C4-2B (cell line): Measurements from ENCODE around the gene ZNF473.

ENCODE experiments used
- ZFX ChIP-seq: fragments of 450-650 bp; IDR thresholded peaks from 2 replicates; pipeline ENCODE4 v1.6.1; 2017
- TF ChIP-seq, protein P1 (sequence below): fragments of 450-650 bp; conservative IDR thresholded peaks from 2 replicates; pipeline ENCODE4 v1.5.1; 2017; ENCODE audit warnings: mild to moderate bottlenecking

DNA sequence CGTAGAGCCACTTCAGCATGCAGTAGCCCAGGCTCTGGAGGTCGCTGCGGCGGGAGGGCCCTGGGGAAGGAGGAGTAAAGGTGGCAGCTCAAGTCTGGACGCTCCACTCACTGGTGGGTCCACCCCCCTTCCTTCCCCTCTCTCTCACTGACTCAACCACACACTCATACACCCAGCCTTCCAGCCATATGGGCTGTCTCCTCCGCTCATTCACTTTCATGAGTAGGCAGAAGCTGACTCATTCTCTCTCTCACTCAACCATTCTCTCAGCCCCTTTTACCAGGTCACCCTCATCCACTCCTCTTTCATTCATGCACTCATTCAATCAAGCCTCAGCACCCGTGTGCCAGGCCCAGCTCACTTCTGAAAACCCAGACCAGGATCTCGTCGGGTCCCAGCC lies 37.4 kb upstream of the ZNF473 start:
- TF ChIP-seq, protein P1, sequence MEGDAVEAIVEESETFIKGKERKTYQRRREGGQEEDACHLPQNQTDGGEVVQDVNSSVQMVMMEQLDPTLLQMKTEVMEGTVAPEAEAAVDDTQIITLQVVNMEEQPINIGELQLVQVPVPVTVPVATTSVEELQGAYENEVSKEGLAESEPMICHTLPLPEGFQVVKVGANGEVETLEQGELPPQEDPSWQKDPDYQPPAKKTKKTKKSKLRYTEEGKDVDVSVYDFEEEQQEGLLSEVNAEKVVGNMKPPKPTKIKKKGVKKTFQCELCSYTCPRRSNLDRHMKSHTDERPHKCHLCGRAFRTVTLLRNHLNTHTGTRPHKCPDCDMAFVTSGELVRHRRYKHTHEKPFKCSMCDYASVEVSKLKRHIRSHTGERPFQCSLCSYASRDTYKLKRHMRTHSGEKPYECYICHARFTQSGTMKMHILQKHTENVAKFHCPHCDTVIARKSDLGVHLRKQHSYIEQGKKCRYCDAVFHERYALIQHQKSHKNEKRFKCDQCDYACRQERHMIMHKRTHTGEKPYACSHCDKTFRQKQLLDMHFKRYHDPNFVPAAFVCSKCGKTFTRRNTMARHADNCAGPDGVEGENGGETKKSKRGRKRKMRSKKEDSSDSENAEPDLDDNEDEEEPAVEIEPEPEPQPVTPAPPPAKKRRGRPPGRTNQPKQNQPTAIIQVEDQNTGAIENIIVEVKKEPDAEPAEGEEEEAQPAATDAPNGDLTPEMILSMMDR = no peak
- no peak for TF ChIP-seq ZFX
